HG03103 (cell line): ENCODE results near the gene RNASEH2A.

Experiments used
- ATAC-seq: cut with Tn5 transposase; IDR thresholded peaks from one replicate; pipeline ENCODE4 v1.9.1; 2021; ENCODE audit warnings: low read depth; ENCODE audit not compliant: unreplicated experiment

The RNASEH2A gene

DNA sequence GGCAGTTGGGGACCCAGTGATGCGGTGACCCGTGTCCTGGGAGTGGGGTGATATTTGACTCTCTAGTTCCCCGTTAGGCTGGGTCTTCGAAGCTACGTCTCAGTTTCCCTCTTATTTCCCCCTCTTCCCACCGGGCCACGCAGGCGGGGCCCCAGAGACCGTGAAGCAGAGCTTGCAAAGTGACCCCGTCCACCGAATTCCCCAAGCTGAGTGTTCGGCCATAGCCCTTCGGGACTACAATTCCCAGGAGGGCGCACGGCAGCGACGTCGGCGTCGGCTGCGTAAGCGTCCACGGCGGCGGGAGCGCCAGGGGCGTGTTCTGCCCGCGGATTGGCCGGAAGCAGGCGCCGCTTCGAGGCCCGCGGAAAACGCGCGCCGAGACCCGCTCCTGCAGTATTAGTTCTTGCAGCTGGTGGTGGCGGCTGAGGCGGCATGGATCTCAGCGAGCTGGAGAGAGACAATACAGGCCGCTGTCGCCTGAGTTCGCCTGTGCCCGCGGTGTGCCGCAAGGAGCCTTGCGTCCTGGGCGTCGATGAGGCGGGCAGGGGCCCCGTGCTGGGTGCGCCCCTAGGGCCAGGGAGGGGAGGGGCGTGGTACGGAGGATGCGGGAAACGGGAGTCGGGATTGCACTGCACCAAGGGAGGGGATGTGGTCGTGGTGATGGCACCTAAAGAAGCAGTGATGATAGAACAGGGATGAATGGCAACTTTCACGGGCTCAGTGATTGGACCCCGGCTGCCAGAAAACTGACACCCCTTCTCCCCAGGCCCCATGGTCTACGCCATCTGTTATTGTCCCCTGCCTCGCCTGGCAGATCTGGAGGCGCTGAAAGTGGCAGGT is at the start of gene RNASEH2A:
Gene RNASEH2A, plus strand, starts transcription at position 343 of the 840 bp plus-strand sequence. Its CDS starts 90 bp downstream, at position 433.
- peak; percentile 66 for ATAC-seq

DNA sequence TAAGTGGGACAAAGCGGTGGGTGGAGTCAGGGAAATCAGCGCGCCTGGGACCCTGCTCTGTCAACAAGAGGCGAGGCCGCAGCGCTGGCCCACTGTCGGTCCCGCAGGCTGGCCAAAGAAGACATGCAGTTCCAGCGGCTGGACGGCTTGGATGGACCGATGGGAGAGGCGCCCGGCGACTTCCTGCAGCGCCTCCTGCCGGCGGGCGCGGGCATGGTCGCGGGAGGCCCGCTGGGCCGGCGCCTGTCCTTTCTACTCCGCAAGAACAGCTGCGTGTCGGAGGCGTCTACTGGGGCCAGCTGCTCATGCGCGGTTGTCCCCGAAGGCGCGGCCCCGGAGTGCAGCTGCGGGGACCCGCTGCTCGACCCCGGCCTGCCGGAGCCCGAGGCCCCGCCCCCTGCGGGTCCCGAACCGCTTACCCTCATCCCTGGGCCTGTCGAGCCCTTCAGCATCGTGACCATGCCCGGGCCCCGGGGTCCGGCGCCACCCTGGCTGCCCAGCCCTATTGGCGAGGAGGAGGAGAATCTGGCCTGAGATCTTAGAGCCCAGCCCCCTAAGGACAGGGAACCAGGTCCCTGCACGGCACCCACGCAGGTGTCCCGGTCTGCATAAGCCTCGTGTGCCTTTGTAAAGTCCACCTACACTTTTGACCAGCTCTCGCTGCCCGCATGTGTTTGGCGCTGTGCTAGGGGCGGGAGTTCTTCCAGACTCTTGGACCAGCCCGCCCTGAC is 48.7 kb upstream of the RNASEH2A start:
- ATAC-seq: no peak

DNA sequence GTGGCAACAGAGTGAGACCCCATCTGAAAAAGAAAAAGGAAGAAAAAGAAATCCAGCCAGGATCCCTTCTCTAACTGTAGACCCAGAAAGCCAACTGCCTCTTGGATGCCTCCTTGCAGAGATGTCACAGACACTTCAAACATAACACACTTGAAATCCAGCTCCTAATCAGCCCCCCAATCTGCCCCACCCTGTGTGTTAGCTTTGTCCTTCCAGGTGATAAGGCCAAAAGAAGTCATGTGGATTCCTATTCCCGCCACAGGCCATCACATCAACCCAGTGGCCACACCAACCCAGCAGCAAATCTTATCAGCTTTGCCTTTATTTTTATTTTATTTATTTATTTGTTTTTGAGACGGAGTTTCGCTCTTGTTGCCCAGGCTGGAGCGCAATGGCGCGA is 46.7 kb upstream of the RNASEH2A start:
- no peak for ATAC-seq

- ATAC-seq: no peak
Observed at GRCh38 chr19:12763100-12763499, 43.3 kb upstream of the RNASEH2A start.

DNA sequence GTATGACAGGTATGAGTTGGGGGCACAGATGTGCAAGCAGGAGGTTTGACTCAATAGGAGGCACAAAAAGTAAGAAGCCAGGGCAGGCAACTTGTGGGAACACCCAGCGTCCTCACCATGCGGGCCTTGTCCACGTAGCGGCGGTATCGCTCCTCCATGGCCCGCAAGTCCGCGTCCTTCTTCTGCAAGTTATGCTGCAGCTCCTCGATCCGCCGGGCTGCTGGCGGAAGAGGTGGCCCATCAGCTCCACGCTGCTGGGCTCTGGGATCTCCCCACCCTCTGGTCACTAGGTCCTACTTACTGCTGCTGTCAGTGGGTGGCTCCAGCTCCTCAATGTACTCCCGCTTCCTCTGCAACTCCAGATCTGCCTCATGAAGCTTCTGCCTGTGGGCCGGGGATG is 41.7 kb upstream of the RNASEH2A start:
- no peak for ATAC-seq

GRCh38 chr19:12766051-12766521 is 40.3 kb upstream of the RNASEH2A start:
- ATAC-seq: no peak

GRCh38 chr19:12767150-12767549 is 39.2 kb upstream of the RNASEH2A start:
- no peak for ATAC-seq

DNA sequence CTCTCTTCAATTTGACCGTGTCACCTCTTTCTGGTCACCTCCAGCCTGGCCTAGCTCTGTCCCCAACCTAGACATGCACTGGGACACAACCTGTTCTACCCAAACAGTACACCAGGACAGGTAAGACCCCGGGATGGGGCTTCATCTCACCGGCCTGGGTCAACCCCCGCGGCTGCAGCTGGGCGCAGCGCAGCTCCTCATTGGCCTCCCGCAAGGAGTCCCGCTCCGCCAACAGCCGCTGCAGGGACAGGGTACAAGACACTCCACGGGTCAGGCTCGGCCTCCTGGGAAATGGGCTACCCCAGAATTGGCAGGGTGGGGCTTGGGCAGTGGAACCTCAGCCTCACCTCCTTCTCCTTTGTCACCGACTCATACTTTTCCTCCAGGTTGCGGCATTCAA is 38.7 kb upstream of the RNASEH2A start:
- no peak for ATAC-seq

GRCh38 chr19:12769689-12770088 is 36.7 kb upstream of the RNASEH2A start:
- no peak for ATAC-seq

DNA sequence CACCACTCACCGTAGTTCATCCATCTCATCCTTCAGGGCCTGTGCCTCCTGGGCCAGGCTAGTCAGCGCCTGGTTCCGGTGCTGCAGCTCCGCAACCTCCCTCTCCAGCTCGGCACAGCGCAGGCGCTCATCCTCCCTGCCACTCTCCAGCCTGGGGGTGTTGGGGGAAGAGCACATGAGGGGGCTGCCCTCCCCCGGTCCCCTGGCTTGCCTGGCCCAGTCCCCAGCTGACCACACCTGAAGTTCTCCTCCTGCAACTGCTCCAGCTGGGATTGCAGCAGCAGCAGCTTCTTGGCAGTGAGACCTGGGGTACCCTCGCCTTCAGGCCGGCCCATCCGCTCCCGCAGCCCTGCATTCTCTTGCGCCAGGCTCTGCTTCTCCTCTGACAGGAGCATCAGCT is 35.5 kb upstream of the RNASEH2A start:
- ATAC-seq: no peak

GRCh38 chr19:12772323-12772722 is 34.1 kb upstream of the RNASEH2A start:
- no peak for ATAC-seq

- no peak for ATAC-seq
Observed at GRCh38 chr19:12773571-12773970, 32.8 kb upstream of the RNASEH2A start.

DNA sequence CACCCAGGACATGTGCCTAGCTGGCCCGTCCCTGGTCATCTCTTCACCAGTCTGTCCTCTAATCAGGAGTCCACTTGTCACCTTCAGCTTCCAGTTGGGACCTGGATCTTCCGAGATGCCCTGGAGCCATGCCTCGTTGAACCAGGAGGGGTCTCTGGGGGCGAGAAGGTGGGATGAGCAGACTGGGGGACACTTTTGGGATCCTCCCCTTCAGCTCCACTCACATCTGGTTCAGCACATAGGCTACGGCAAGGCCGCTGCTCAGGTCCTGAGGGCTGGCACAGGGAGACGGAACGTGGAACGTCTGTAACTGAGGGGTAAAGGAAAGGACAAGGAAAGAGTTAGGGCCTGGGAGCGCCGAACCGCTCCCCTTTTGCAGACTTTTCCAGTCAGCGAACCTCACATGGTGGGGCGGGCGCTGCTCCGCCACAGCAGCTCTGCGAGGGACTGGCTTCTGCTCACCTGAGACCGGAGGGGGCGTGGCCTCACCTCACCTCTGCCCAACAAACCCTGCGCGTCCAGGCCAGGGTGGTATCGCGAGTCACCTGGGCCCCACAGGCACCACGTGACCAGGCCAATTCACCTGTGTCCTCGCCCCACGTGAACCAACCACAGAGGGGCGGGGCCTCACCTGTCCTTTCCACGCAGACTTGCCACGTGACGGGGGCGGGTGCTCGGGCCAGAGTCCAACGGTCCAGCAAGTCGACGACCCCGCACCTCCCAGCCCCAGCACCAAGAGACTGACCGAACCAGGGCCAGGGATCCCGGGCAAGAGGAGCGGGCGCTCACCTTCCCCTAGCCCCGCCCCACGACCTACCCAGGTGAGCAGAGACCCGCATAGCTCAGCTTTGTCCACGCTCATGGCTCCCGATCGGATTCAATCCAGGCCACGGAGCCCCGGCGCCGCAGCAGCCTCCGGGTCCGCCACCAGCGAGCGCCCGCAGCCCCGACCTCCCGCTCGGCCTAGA is 31.5 kb upstream of the RNASEH2A start, which contains the start of gene HOOK2:
Gene HOOK2, minus strand, starts transcription at position 965 of the 968 bp plus-strand sequence. Its CDS starts 103 bp downstream, at position 862.
- ATAC-seq: no peak

DNA sequence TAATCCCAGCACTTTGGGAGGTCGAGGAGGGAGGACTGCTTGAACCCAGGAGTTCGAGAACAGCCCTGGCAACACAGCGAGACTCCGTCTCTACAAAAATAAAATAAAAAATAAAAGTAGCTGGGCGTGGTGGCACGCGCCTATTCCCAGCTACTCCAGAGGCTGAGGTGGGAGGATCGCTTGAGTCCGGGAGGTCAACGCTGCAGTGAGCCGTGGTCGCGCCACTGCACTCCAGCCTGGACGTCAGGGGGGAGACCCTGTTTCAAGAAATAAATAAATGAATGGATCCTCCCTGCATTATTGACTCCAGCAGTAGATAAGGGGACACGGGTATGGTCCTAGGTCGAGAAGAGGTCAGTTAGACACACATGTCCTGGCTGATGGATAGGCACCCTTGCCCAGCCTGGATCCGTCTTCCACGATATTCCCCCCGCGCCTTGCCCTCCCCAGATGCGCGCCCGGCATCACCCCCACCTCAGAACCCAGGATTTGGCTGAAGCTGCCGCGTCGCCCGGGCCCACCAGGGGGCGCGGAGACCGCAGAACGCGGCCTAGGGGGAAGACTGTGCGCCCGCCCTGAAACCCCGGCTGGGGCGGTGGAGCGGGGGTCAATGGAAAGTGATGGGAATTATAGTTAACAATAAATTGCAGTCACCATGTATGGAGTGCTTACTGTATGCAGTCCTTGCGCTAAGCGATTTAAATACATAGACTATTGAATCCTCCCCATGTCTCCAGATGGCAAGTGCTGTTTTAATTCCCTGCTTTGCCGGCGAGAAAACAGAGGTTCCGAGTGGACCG is 29.0 kb upstream of the RNASEH2A start:
- no peak for ATAC-seq

DNA sequence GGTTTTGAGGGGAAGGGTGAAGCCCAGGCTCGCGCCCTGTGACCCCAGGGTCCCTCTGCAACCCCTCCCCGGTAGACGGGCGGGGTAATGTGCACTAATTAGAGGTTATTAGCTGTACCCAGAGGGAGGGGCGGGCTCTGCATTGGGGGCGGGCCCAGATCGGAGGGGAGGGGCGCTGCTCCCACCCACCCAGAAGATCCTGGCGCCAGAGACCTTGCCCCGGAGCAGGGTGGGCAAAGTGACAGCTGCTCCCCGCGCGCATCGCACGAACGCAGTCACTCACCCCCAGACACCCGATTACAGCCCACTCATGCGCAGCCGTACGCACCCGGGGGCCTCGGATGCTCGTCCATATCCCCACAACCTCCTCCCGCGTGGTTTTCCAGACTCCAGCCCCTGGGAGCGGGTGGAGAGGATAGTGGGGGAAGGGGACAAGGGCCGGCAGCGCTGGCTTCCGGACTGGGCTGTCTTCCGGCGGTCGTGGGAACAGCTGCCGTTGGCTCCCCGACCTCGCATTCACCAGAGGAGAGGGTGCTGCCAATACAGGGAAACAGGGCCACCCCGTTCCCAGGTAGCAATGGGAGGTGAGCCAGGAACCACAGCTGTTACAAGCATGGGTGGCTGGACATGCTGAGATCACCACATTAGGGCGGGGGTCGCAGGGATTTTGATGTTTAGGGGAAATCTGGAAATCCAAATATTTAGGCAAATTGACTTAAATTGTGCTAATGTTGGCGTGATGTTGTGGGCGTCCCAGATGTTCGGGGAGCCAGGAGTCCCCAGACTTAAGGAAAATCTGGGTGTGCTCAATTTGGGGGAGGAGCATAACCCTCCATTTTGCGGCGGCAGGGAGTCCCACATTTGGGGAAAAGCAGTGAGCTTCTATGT is 28.1 kb upstream of the RNASEH2A start:
- no peak for ATAC-seq

DNA sequence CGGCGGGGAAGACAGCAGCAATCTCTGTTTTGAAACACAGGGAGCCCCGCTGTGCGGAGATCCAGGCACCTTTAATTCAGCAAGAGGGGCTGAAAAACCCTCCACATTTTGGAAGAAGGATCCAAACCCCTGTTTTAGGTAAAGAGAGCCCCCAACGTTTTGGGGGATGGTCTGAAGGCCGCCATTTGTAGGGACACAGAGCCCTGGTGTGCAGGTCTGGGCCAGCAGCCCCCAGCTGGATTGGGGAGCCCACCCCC is 27.6 kb upstream of the RNASEH2A start:
- ATAC-seq: no peak

DNA sequence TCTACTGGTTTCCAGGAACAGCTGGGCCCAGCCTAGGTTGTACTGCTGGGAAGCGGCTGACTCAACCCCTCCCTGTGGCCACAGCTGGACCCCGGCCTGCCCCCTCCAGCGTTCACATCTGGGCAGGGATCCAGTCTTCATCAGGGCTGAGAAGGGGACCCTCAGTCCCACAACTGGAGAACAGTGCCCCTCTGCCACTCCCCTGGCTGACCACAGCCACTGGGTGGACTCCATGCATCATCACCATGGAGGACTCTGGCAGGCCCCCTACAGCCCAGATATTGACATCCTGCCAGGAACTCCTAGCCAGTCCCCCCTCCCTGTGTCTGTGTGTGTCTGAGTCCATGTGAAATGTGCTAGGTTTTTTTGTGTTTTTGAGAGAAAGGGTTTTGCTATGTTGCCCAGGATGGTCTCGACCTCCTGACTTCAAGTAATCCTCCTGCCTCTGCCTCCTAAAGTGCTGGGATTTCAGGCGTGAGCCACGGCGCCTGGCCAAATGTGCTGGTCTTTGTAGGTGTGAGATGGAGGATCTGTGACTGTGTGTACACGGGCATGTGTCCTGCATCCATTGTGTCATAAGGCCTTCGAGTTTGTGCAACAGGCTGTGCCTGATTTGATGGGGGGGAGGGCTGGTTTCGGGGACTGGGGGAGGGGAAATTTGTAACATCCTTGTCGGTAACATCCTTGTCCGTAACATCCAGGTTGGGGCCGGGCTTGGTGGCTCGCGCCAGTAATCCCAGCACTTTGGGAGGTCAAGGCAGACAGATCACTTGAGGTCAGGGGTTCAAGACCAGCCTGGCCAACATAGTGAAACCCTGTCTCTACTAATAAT is 27.0 kb upstream of the RNASEH2A start:
- no peak for ATAC-seq

DNA sequence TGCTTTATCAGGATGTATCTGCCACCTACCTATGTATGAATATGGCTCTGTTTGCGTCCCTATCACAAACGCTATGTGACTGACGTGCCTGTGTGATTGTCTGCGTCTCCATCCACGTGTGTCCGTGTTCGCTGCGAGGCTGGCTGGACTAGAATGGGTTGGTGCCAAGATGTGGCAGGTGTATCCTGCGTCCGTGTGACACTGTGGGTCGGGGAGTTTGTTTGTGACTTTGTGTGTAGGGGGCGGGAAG is 24.3 kb upstream of the RNASEH2A start:
- ATAC-seq: no peak
